ENCODE results near the gene PPP1R16B.

PPP1R16B gene

DNA sequence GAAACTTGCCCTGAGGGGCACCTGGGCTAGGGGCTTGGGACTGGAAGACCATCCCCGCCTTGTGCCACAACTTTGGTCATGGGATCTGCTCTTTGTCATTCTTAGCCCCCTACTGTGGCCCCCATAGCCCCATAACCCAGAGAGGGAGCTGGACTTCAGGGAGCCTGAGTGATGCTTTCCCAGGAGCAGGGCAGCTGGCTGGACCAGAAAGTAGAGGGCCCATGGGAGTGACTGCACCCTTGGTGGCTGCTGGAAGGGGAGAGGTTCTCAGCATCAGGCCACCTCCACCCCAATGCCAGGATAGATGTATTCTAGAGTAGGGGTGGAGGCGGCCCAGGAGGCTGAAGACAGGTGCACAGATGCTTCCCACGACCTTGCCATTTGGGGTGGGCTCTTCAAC, 114.9 kb downstream of the PPP1R16B start:
- no peak for DNase-seq (ENCODE audit: low read depth)
- no peak overlapping the region for H3K4me3 ChIP-seq (ENCODE audit: low read depth, low read length)
- TF ChIP-seq, protein P1, sequence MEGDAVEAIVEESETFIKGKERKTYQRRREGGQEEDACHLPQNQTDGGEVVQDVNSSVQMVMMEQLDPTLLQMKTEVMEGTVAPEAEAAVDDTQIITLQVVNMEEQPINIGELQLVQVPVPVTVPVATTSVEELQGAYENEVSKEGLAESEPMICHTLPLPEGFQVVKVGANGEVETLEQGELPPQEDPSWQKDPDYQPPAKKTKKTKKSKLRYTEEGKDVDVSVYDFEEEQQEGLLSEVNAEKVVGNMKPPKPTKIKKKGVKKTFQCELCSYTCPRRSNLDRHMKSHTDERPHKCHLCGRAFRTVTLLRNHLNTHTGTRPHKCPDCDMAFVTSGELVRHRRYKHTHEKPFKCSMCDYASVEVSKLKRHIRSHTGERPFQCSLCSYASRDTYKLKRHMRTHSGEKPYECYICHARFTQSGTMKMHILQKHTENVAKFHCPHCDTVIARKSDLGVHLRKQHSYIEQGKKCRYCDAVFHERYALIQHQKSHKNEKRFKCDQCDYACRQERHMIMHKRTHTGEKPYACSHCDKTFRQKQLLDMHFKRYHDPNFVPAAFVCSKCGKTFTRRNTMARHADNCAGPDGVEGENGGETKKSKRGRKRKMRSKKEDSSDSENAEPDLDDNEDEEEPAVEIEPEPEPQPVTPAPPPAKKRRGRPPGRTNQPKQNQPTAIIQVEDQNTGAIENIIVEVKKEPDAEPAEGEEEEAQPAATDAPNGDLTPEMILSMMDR (IDR thresholded peaks at IDR 0.05; ENCODE audit: low read depth, low read length, missing control alignments): no peak

DNA sequence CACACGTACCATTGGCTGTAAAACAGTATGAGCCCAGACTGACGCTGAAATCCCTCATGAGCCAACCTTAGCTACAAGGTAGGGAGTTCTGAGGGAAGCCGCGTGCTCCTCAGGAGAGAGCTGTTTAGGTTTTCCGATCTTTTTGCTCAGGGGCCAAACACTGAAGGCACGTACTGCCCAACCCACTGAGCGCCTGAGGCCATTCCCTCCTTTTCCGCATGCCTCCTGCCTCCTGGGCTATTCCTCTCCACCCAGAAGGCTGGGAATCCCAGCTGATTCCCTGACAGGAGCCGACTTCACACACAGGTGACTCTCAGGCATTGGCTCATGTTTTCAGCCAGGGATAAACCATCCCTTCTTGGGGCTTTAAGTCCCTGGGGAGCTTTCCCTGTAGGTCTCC, 115.4 kb downstream of the PPP1R16B start:
- no peak for DNase-seq (ENCODE audit: low read depth)
- TF ChIP-seq, protein P1 (IDR thresholded peaks at IDR 0.05; ENCODE audit: low read depth, low read length, missing control alignments): no peak
- H3K4me3 ChIP-seq (ENCODE audit: low read depth, low read length): no peak overlapping the region

DNA sequence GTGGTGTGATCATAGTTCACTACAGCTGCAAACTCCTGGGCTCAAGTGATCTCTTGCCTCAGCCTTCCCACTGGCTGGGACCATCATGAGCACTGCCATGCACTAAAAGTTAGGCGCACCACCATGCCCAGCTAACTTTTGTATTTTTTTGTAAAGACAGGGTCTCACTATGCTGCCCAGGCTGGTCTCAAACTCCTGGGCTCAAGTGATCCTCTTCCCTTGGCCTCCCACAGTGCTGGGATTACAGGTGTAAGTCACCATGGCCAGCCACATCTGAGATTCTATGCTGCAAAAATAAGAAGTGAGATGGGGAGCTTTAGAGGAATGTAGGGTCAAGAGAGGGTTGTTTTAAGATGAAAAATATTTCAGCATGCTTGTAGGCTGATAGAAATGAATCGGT, 119.2 kb downstream of the PPP1R16B start:
- TF ChIP-seq, protein P1 (IDR thresholded peaks at IDR 0.05; ENCODE audit: low read depth, low read length, missing control alignments): no peak
- no peak overlapping the region for H3K4me3 ChIP-seq (ENCODE audit: low read depth, low read length)
- no peak for DNase-seq (ENCODE audit: low read depth)

DNA sequence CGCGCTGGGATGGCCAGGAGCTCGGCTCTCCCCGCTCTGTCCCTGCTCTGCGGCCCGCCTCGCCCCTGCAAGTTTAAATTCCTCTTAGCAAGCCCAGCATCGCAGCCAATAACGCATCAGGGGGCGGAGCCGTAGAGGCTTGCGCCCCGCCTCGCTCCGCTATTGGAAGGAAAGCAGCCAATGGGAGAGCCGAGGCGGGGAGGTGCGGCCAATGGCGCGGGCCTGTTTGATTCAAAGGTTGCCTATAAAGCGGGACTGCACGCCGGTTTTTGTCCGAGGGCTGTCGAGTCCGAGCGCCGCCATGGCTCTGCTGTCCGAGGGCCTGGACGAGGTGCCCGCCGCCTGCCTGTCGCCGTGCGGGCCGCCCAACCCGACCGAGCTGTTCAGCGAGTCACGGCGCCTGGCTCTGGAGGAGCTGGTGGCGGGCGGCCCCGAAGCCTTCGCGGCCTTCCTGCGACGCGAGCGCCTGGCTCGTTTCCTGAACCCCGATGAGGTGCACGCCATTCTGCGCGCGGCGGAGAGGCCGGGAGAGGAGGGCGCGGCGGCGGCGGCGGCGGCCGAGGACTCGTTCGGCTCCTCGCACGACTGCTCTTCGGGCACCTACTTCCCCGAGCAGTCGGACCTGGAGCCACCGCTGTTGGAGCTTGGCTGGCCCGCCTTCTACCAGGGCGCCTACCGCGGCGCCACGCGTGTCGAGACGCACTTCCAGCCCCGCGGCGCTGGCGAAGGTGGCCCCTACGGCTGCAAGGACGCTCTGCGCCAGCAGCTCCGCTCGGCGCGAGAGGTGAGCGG, 120.8 kb downstream of the PPP1R16B start, which contains the start of gene FAM83D:
TSS of gene FAM83D (plus strand) at position 276 of the 792 bp plus-strand sequence. CDS start at position 302, 26 bp downstream.
- DNase-seq (ENCODE audit: low read depth): peak; percentile 95
- TF ChIP-seq, protein P1 (IDR thresholded peaks at IDR 0.05; ENCODE audit: low read depth, low read length, missing control alignments): no peak

DNA sequence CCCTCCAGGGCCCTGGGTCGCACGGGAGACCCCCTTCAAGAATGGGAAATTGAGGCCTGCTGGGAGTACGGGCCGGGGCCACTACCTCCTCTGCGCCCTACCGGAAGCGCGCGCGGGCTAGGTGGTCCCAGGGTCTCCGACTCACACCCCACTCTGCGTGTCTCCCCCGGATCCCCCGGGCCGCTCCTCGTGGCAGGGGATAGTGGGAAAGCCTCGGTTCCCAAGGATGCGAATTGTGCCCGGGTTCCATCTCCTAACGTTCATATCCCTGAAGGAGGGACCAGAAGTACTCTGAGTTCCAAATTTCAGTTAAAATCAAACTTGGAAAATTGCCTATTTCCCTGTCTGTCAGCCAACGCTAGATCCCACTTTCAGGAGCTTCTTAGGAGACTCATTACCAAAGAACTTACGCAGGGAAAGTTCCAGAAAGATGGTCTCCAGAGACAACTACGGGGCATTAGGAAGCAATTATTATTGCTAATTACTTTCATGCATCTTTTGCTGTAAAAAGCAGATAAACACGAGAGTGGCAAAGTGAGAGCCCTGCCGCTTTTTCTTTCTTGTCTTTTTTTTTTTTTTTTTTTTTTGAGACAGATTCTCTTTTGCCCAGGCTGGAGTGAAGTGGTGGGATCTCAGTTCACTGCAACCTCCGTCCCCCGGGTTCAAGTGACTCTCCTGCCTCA, 121.6 kb downstream of the PPP1R16B start:
- peak overlapping the region; percentile 90 for H3K4me3 ChIP-seq (ENCODE audit: low read depth, low read length)
- TF ChIP-seq, protein P1 (IDR thresholded peaks at IDR 0.05; ENCODE audit: low read depth, low read length, missing control alignments): no peak
- no peak for DNase-seq (ENCODE audit: low read depth)

More for the DNA sequence above, 120.8 kb downstream of the PPP1R16B start, which contains the start of gene FAM83D:
- H3K4me3 ChIP-seq (ENCODE audit: low read depth, low read length): peak within 1 kb of the TSS; percentile 90

DNA sequence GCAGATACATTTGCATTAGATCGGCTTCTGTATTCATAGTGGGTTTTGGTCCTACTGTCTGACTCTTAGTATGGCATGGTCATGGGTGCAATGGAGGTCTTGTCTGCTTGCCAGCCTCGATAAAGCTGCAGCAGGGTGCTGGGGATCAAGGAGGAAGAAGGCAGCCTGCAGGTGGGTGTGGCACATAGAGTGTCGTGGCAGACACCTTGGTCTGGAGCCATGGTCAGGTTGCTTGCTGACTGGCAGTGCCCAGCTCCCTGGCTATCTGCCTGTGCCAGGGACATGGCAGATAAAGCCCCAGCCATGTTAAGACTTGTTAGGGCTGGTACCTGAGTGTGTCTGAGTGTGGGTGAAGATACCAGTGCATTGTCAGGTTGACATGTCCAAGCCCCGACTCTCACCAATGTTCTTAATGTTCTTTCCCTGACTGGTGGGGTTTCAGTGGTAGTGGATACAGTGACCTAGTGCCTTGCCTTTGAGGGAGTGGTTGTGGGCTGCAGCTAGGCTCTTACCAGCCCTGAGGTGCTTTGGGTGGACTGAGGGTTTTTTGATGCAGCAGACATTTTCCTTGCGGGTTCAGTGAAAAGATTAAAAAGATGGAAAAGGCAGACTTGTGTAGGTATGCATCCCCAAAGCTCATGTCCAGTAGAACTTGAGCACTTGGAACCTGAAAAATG, 122.5 kb downstream of the PPP1R16B start:
- DNase-seq (ENCODE audit: low read depth): no peak
- peak overlapping the region; percentile 90 for H3K4me3 ChIP-seq (ENCODE audit: low read depth, low read length)
- TF ChIP-seq, protein P1 (IDR thresholded peaks at IDR 0.05; ENCODE audit: low read depth, low read length, missing control alignments): no peak

Data from GM12864 (cell line).